GM23248 (cell line): ENCODE results near the gene LRRC59.

Source experiments
- EZH2 ChIP-seq: fragments of 200-600 bp; sonication (generic); IDR thresholded peaks from 2 replicates; pipeline ENCODE4 v1.6.1; 2018; ENCODE audit warnings: antibody characterized with exemption, mild to moderate bottlenecking; ENCODE audit not compliant: insufficient read depth, poor library complexity, severe bottlenecking
- EZH2phosphoT487 ChIP-seq: fragments of 200-600 bp; sonication (generic); IDR thresholded peaks from 2 replicates; pipeline ENCODE4 v1.6.1; 2018; ENCODE audit warnings: antibody characterized with exemption, moderate library complexity, mild to moderate bottlenecking, low read depth; ENCODE audit not compliant: insufficient read depth

DNA sequence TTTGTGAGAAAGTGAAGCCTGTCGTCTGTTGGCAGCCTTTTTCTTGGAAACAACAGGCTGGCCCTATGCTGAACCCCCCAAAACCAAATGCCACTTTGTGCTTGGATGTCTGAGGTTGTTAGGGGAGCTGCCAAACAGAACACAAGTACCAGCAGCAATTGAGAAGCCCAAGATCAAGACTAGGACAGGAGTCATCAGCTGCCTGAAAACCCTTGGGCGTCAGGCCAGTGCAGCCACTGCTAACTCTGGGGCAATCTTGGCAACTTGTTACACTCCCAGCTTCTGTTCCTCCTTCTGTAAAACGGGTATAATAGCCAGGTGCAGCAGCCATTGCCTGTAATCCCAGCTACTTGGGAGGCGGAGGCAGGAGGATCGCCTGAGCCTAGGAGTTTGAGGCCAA lies 9.3 kb upstream of the LRRC59 start:
- no peak for TF ChIP-seq EZH2phosphoT487
- TF ChIP-seq EZH2: no peak
